ENCODE data around the gene SNX5. TPM values are rescaled to one million over a fixed set of nuclear protein-coding genes. Genes with fewer than 3 reads are reported as not detected.
A peak's percentile ranks its signal among the peaks of the same experiment; 100 is the strongest.

The SNX5 gene
- total and polyA plus RNA-seq, 2 of the 13 experiments (the other 11 are each of a cell fraction or from before 2014, with no cell fraction given): 664 to 1,040 TPM

- TF ChIP-seq CSRNP1 (CRISPR knock-in tag; IDR thresholded peaks at IDR 0.05) (no peak), PRMT3 (CRISPR knock-in tag; IDR thresholded peaks at IDR 0.05; ENCODE audit: borderline replicate concordance, low read depth) (no peak), NFE2L1 (CRISPR knock-in tag; IDR thresholded peaks at IDR 0.05; ENCODE audit: borderline replicate concordance) (no peak), NFE2L2 (IDR thresholded peaks at IDR 0.05; ENCODE audit: low read length) (no peak)
These were observed 34.3 kb downstream of the SNX5 start (continued) for GRCh38 chr20:17934141-17934862.

GRCh38 chr20:17933711-17934110, 34.9 kb downstream of the SNX5 start:
- intact Hi-C loops (cut with micrococcal nuclease; ENCODE audit: unreplicated experiment) (no loop called here), in situ Hi-C loops (cut with HindIII; ENCODE audit: extremely low pct_ligation_motif_present, low pct_unique_long_range_greater_than_20kb) (loop anchor here (10.0 kb wide), 1 partner anchor 399 kb away; the partner anchor contains the start of gene BFSP1)
- H3K9me3 ChIP-seq (ENCODE audit: low read length): peaks cover 9% of the 10 kb centered on the region; the same call in 1 of the 2 replicates
- DNase-seq (ENCODE audit: low spot score): peak; percentile 69
- H4K20me1 ChIP-seq (ENCODE audit: insufficient read depth, low read length): no peaks in the 10 kb centered on the region
- FAIRE-seq: peak; percentile 57
- POLR2A ChIA-PET: interaction anchor here (1.4 to 1.8 kb wide), 4 partner anchors 25 to 252 kb away, joined by 4 to 6 read pairs (median 5); partner anchors contain the start of gene RRBP1
- H3K27me3 ChIP-seq (ENCODE audit: control insufficient read depth in 1 of 2, insufficient read depth in 2 of 2, low read length in 2 of 2): peaks cover 10 to 40% of the 10 kb centered on the region in 2 experiments; a peak in 4 of 5 replicates
- CTCF ChIA-PET (ENCODE audit: low intra/inter-chr PET ratio, low total read pairs): no interaction called here
- H2AFZ ChIP-seq (ENCODE audit: low read length): no peak overlapping the region
- no peak overlapping the region for H3K9ac ChIP-seq (ENCODE audit: insufficient read depth, low read depth, low read length)
- 19% methylated on average over 5 of the region's 5 CpGs for WGBS (ENCODE audit: low lambda C conversion rate)
- no TSS peak for BruUV-seq (replicated peaks)
- H3K4me2 ChIP-seq (ENCODE audit: low read depth, low read length): peak overlapping the region; percentile 13; the same call in 1 of the 2 replicates
- H3K4me1 ChIP-seq (ENCODE audit: insufficient read depth, low read length): peaks cover 47% of the 10 kb centered on the region
- peak; percentile 55 for ATAC-seq
- no peak overlapping the region for H3K4me3 ChIP-seq (replicated peaks in 1 of 3; ENCODE audit: insufficient read depth in 1 of 3, low read depth in 2 of 3, low read length in 3 of 3)
- H3K27ac ChIP-seq (ENCODE audit: extremely low read length, insufficient read depth, low read length): no peak overlapping the region
- no peaks in the 10 kb centered on the region for H3K79me2 ChIP-seq (ENCODE audit: insufficient read depth, low read length)
- H3K36me3 ChIP-seq (replicated peaks in 1 of 2; ENCODE audit: control insufficient read depth in 1 of 2, insufficient read depth in 2 of 2, low read length in 2 of 2): no peaks in the 10 kb centered on the region
- TF ChIP-seq ZNF484 (CRISPR knock-in tag; IDR thresholded peaks at IDR 0.05; ENCODE audit: borderline replicate concordance, low read depth) (no peak), TBX2 (CRISPR knock-in tag; IDR thresholded peaks at IDR 0.05; ENCODE audit: borderline replicate concordance) (0 out of 2 replicates have a peak, but pooled peaks have one; percentile 12), ZNF569 (CRISPR knock-in tag; IDR thresholded peaks at IDR 0.05; ENCODE audit: borderline replicate concordance) (no peak), GATAD2A (CRISPR knock-in tag; IDR thresholded peaks at IDR 0.05) (peak; percentile 56), ZMYM2 (CRISPR knock-in tag; IDR thresholded peaks at IDR 0.05) (no peak), NFKBIZ (CRISPR knock-in tag; IDR thresholded peaks at IDR 0.05) (no peak)
- TF ChIP-seq, protein P1, sequence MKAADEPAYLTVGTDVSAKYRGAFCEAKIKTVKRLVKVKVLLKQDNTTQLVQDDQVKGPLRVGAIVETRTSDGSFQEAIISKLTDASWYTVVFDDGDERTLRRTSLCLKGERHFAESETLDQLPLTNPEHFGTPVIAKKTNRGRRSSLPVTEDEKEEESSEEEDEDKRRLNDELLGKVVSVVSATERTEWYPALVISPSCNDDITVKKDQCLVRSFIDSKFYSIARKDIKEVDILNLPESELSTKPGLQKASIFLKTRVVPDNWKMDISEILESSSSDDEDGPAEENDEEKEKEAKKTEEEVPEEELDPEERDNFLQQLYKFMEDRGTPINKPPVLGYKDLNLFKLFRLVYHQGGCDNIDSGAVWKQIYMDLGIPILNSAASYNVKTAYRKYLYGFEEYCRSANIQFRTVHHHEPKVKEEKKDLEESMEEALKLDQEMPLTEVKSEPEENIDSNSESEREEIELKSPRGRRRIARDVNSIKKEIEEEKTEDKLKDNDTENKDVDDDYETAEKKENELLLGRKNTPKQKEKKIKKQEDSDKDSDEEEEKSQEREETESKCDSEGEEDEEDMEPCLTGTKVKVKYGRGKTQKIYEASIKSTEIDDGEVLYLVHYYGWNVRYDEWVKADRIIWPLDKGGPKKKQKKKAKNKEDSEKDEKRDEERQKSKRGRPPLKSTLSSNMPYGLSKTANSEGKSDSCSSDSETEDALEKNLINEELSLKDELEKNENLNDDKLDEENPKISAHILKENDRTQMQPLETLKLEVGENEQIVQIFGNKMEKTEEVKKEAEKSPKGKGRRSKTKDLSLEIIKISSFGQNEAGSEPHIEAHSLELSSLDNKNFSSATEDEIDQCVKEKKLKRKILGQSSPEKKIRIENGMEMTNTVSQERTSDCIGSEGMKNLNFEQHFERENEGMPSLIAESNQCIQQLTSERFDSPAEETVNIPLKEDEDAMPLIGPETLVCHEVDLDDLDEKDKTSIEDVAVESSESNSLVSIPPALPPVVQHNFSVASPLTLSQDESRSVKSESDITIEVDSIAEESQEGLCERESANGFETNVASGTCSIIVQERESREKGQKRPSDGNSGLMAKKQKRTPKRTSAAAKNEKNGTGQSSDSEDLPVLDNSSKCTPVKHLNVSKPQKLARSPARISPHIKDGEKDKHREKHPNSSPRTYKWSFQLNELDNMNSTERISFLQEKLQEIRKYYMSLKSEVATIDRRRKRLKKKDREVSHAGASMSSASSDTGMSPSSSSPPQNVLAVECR (CRISPR knock-in tag; IDR thresholded peaks at IDR 0.05; ENCODE audit: borderline replicate concordance): peak; percentile 30; the same call in 1 of the 2 replicates
- TF ChIP-seq, protein P2, sequence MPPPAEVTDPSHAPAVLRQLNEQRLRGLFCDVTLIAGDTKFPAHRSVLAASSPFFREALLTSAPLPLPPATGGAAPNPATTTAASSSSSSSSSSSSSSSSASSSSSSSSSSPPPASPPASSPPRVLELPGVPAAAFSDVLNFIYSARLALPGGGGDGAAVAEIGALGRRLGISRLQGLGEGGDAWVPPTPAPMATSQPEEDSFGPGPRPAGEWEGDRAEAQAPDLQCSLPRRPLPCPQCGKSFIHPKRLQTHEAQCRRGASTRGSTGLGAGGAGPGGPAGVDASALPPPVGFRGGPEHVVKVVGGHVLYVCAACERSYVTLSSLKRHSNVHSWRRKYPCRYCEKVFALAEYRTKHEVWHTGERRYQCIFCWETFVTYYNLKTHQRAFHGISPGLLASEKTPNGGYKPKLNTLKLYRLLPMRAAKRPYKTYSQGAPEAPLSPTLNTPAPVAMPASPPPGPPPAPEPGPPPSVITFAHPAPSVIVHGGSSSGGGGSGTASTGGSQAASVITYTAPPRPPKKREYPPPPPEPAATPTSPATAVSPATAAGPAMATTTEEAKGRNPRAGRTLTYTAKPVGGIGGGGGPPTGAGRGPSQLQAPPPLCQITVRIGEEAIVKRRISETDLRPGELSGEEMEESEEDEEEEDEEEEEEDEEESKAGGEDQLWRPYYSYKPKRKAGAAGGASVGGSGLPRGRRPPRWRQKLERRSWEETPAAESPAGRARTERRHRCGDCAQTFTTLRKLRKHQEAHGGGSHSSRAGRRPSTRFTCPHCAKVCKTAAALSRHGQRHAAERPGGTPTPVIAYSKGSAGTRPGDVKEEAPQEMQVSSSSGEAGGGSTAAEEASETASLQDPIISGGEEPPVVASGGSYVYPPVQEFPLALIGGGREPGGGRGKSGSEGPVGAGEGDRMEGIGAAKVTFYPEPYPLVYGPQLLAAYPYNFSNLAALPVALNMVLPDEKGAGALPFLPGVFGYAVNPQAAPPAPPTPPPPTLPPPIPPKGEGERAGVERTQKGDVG (CRISPR knock-in tag; IDR thresholded peaks at IDR 0.05; ENCODE audit: borderline replicate concordance): no peak
